ENCODE data around the gene TMEM62.
"Not testable (repeated sequence)": the region's sequence is repeated elsewhere in the genome, so short reads cannot be mapped to it uniquely, and the experiment has no call there.

The TMEM62 gene

GRCh38 chr15:43121863-43122262, 11.5 kb upstream of the TMEM62 start:
- Histone ChIP-seq H3K9me3 (ENCODE audit: insufficient read depth, low read depth, low read length) (no peaks in the 10 kb centered on the region), H3K36me3 (ENCODE audit: insufficient read depth, low read length) (no peaks in the 10 kb centered on the region), H3K27me3 (ENCODE audit: insufficient read depth, low read length) (peaks cover 49% of the 10 kb centered on the region), H3K9ac (ENCODE audit: low read depth, low read length) (no peak overlapping the region), H3K27ac (ENCODE audit: low read depth, low read length) (no peak overlapping the region), H3K4me1 (ENCODE audit: insufficient read depth, low read length) (0 out of 2 replicates have a peak, but pooled peaks cover 5% of the 10 kb centered on the region), H3K4me3 (ENCODE audit: low read length) (no peak overlapping the region)
- 67% methylated on average over 2 of the region's 2 CpGs for WGBS

- no peaks in the 10 kb centered on the region for H3K9me3 ChIP-seq (ENCODE audit: insufficient read depth, low read depth, low read length)
- 79% methylated on average over 3 of the region's 3 CpGs for WGBS
- H3K4me3 ChIP-seq (ENCODE audit: low read length) = no peak overlapping the region
- no peak overlapping the region for H3K27ac ChIP-seq (ENCODE audit: low read depth, low read length)
- H3K9ac ChIP-seq (ENCODE audit: low read depth, low read length) = no peak overlapping the region
- H3K27me3 ChIP-seq (ENCODE audit: insufficient read depth, low read length) = peaks cover 30% of the 10 kb centered on the region
- 0 out of 2 replicates have a peak, but pooled peaks cover 5% of the 10 kb centered on the region for H3K4me1 ChIP-seq (ENCODE audit: insufficient read depth, low read length)
- no peaks in the 10 kb centered on the region for H3K36me3 ChIP-seq (ENCODE audit: insufficient read depth, low read length)
Measured at GRCh38 chr15:43125100-43125661, 8.2 kb upstream of the TMEM62 start.

- 97% methylated on average over 5 of the region's 6 CpGs for WGBS
- no peaks in the 10 kb centered on the region for H3K36me3 ChIP-seq (ENCODE audit: insufficient read depth, low read length)
- 0 out of 2 replicates have a peak, but pooled peaks cover 5% of the 10 kb centered on the region for H3K4me1 ChIP-seq (ENCODE audit: insufficient read depth, low read length)
- no peak overlapping the region for H3K9ac ChIP-seq (ENCODE audit: low read depth, low read length)
- H3K4me3 ChIP-seq (ENCODE audit: low read length) = no peak overlapping the region
- H3K27ac ChIP-seq (ENCODE audit: low read depth, low read length) = no peak overlapping the region
- H3K9me3 ChIP-seq (ENCODE audit: insufficient read depth, low read depth, low read length) = no peaks in the 10 kb centered on the region
- peaks cover 26% of the 10 kb centered on the region for H3K27me3 ChIP-seq (ENCODE audit: insufficient read depth, low read length)
Measured at GRCh38 chr15:43126356-43126755, 7.0 kb upstream of the TMEM62 start.

GRCh38 chr15:43127752-43128151, 5.6 kb upstream of the TMEM62 start:
- Histone ChIP-seq H3K4me1 (ENCODE audit: insufficient read depth, low read length) (0 out of 2 replicates have a peak, but pooled peaks cover 5% of the 10 kb centered on the region), H3K9me3 (ENCODE audit: insufficient read depth, low read depth, low read length) (no peaks in the 10 kb centered on the region), H3K27me3 (ENCODE audit: insufficient read depth, low read length) (peaks cover 24% of the 10 kb centered on the region), H3K4me3 (ENCODE audit: low read length) (no peak overlapping the region), H3K9ac (ENCODE audit: low read depth, low read length) (no peak overlapping the region), H3K36me3 (ENCODE audit: insufficient read depth, low read length) (no peaks in the 10 kb centered on the region), H3K27ac (ENCODE audit: low read depth, low read length) (no peak overlapping the region)
- WGBS = 94% methylated on average over 2 of the region's 2 CpGs

- not testable (repeated sequence) for H3K36me3 ChIP-seq (ENCODE audit: insufficient read depth, low read length); H3K27ac ChIP-seq (ENCODE audit: low read depth, low read length); H3K9me3 ChIP-seq (ENCODE audit: insufficient read depth, low read depth, low read length); H3K4me3 ChIP-seq (ENCODE audit: low read length); H3K4me1 ChIP-seq (ENCODE audit: insufficient read depth, low read length); H3K9ac ChIP-seq (ENCODE audit: low read depth, low read length)
- H3K27me3 ChIP-seq (ENCODE audit: insufficient read depth, low read length) = peaks cover 26% of the 10 kb centered on the region
- WGBS = 79% methylated on average over 9 of the region's 10 CpGs
Measured at GRCh38 chr15:43128174-43128979, 5.0 kb upstream of the TMEM62 start.

GRCh38 chr15:43128980-43129335, 4.4 kb upstream of the TMEM62 start:
- Histone ChIP-seq H3K27ac (ENCODE audit: low read depth, low read length) (no peak overlapping the region), H3K4me1 (ENCODE audit: insufficient read depth, low read length) (no peaks in the 10 kb centered on the region), H3K36me3 (ENCODE audit: insufficient read depth, low read length) (no peaks in the 10 kb centered on the region), H3K27me3 (ENCODE audit: insufficient read depth, low read length) (peaks cover 27% of the 10 kb centered on the region), H3K9me3 (ENCODE audit: insufficient read depth, low read depth, low read length) (no peaks in the 10 kb centered on the region), H3K4me3 (ENCODE audit: low read length) (no peak overlapping the region), H3K9ac (ENCODE audit: low read depth, low read length) (no peak overlapping the region)
- WGBS = 96% methylated on average over 4 of the region's 4 CpGs

- Histone ChIP-seq H3K4me3 (ENCODE audit: low read length) (peak overlapping the region; percentile 76), H3K9ac (ENCODE audit: low read depth, low read length) (peak overlapping the region; percentile 73), H3K27ac (ENCODE audit: low read depth, low read length) (no peak overlapping the region), H3K4me1 (ENCODE audit: insufficient read depth, low read length) (peaks cover 6% of the 10 kb centered on the region; the same call in 1 of the 2 replicates), H3K36me3 (ENCODE audit: insufficient read depth, low read length) (no peaks in the 10 kb centered on the region), H3K9me3 (ENCODE audit: insufficient read depth, low read depth, low read length) (no peaks in the 10 kb centered on the region), H3K27me3 (ENCODE audit: insufficient read depth, low read length) (peaks cover 44% of the 10 kb centered on the region)
- 28% methylated on average over 19 of the region's 20 CpGs for WGBS
Measured at GRCh38 chr15:43132830-43133429, 456 bp upstream of the TMEM62 start.

GRCh38 chr15:43134157-43134635, 810 bp downstream of the TMEM62 start:
- no peak overlapping the region for H3K27ac ChIP-seq (ENCODE audit: low read depth, low read length)
- H3K4me1 ChIP-seq (ENCODE audit: insufficient read depth, low read length) = peaks cover 6% of the 10 kb centered on the region; the same call in 1 of the 2 replicates
- 14% methylated on average over 12 of the region's 12 CpGs for WGBS

GRCh38 chr15:43135351-43135750, 2.0 kb downstream of the TMEM62 start:
- H3K9me3 ChIP-seq (ENCODE audit: insufficient read depth, low read depth, low read length) = no peaks in the 10 kb centered on the region
- peaks cover 44% of the 10 kb centered on the region for H3K27me3 ChIP-seq (ENCODE audit: insufficient read depth, low read length)
- 54% methylated on average over 3 of the region's 3 CpGs for WGBS
- no peak overlapping the region for H3K27ac ChIP-seq (ENCODE audit: low read depth, low read length)
- H3K4me1 ChIP-seq (ENCODE audit: insufficient read depth, low read length) = peaks cover 6% of the 10 kb centered on the region; the same call in 1 of the 2 replicates
- no peak overlapping the region for H3K4me3 ChIP-seq (ENCODE audit: low read length)
- H3K36me3 ChIP-seq (ENCODE audit: insufficient read depth, low read length) = no peaks in the 10 kb centered on the region
- H3K9ac ChIP-seq (ENCODE audit: low read depth, low read length) = no peak overlapping the region

More at GRCh38 chr15:43134157-43134635, 810 bp downstream of the TMEM62 start:
- Histone ChIP-seq H3K27me3 (ENCODE audit: insufficient read depth, low read length) (peaks cover 44% of the 10 kb centered on the region), H3K9me3 (ENCODE audit: insufficient read depth, low read depth, low read length) (no peaks in the 10 kb centered on the region), H3K9ac (ENCODE audit: low read depth, low read length) (peak overlapping the region; percentile 73), H3K36me3 (ENCODE audit: insufficient read depth, low read length) (no peaks in the 10 kb centered on the region), H3K4me3 (ENCODE audit: low read length) (peak overlapping the region; percentile 76)

- Histone ChIP-seq H3K4me1 (ENCODE audit: insufficient read depth, low read length) (no peaks in the 10 kb centered on the region; the same call in 1 of the 2 replicates), H3K27ac (ENCODE audit: low read depth, low read length) (no peak overlapping the region), H3K36me3 (ENCODE audit: insufficient read depth, low read length) (no peaks in the 10 kb centered on the region), H3K9ac (ENCODE audit: low read depth, low read length) (no peak overlapping the region), H3K27me3 (ENCODE audit: insufficient read depth, low read length) (no peaks in the 10 kb centered on the region), H3K4me3 (ENCODE audit: low read length) (no peak overlapping the region), H3K9me3 (ENCODE audit: insufficient read depth, low read depth, low read length) (no peaks in the 10 kb centered on the region)
- whole genome bisulfite sequencing = 98% methylated on average over 4 of the region's 4 CpGs
Measured at GRCh38 chr15:43143203-43143941, 10.0 kb downstream of the TMEM62 start.

All from HUES64 (cell line).